Measurements from ENCODE around the gene CFAP44. TPM values are rescaled to one million over a fixed set of nuclear protein-coding genes. Genes with fewer than 3 reads are reported as not detected.

Gene CFAP44
- total RNA-seq, 6 experiments from 2014 or later, result 0.86 to 1.4 (median 1.0) TPM

GRCh38 chr3:113436809-113437208, 4.5 kb downstream of the CFAP44 start:
- Mint-ChIP-seq H3K4me3 (no peak overlapping the region), H3K36me3 (ENCODE audit: low read depth) (no peaks in the 10 kb centered on the region), H3K27ac (peak overlapping the region; percentile 67; the same call in 1 of the 2 replicates), H3K27me3 (ENCODE audit: insufficient read depth) (no peaks in the 10 kb centered on the region; the same call in 1 of the 2 replicates), H3K4me1 (ENCODE audit: low read depth) (peaks cover 10% of the 10 kb centered on the region), H3K9me3 (no peaks in the 10 kb centered on the region)
- DNase-seq, result peak; percentile 67
- TF ChIP-seq, protein P1, sequence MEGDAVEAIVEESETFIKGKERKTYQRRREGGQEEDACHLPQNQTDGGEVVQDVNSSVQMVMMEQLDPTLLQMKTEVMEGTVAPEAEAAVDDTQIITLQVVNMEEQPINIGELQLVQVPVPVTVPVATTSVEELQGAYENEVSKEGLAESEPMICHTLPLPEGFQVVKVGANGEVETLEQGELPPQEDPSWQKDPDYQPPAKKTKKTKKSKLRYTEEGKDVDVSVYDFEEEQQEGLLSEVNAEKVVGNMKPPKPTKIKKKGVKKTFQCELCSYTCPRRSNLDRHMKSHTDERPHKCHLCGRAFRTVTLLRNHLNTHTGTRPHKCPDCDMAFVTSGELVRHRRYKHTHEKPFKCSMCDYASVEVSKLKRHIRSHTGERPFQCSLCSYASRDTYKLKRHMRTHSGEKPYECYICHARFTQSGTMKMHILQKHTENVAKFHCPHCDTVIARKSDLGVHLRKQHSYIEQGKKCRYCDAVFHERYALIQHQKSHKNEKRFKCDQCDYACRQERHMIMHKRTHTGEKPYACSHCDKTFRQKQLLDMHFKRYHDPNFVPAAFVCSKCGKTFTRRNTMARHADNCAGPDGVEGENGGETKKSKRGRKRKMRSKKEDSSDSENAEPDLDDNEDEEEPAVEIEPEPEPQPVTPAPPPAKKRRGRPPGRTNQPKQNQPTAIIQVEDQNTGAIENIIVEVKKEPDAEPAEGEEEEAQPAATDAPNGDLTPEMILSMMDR (IDR thresholded peaks at IDR 0.05), result no peak

DNA sequence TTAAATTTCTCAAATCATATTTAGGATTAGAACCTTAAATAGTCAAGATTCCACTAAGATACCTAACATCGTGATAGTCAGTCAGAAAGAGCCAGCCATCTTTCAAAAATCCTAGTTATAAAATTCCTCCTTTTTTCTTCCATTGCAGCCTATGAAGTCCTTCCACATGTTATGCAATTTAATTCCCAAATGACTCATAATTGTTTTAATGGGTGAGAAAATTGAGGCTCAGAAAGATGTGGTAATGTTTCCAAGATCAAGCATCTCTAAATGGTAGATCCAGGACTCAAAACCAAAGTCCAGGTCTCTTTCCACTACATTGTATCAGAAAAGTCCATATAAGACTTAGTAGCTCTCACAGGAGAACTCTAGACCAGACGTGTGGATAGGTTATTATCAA, 9.5 kb downstream of the CFAP44 start:
- no peaks in the 10 kb centered on the region for H3K9me3 Mint-ChIP-seq
- H3K27me3 Mint-ChIP-seq (ENCODE audit: insufficient read depth), result no peaks in the 10 kb centered on the region

DNA sequence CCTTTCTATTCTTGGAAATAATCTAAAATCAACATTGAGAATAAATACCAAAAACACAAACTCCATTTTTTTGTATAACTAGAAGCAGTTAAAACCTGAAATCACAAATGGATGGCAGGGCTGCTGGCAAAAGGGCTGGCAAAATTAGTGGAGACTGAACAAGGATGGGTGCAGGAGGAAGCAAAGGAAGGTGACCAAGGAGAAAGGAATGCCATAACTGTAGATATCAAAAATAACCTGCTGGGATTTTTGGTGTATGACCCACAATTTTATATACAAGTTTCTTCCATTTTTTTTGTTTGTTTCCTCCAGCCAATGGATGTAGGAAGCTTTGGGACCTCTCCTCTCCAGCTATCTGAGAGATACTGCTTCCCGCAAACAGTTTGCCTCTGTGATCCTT, 12.7 kb downstream of the CFAP44 start:
- no peak overlapping the region for H3K27ac Mint-ChIP-seq
- no peaks in the 10 kb centered on the region for H3K27me3 Mint-ChIP-seq (ENCODE audit: insufficient read depth)
- peaks cover 10% of the 10 kb centered on the region for H3K9me3 Mint-ChIP-seq
- DNase-seq, result no peak
- TF ChIP-seq, protein P1 (IDR thresholded peaks at IDR 0.05), result no peak
- peaks cover 30% of the 10 kb centered on the region for H3K36me3 Mint-ChIP-seq (ENCODE audit: low read depth)
- H3K4me1 Mint-ChIP-seq (ENCODE audit: low read depth), result peaks cover 15% of the 10 kb centered on the region
- H3K4me3 Mint-ChIP-seq, result no peak overlapping the region

More for the DNA sequence above, 9.5 kb downstream of the CFAP44 start:
- H3K4me1 Mint-ChIP-seq (ENCODE audit: low read depth), result peaks cover 22% of the 10 kb centered on the region
- H3K36me3 Mint-ChIP-seq (ENCODE audit: low read depth), result peaks cover 5% of the 10 kb centered on the region
- TF ChIP-seq, protein P1 (IDR thresholded peaks at IDR 0.05), result no peak
- DNase-seq, result no peak
- no peak overlapping the region for H3K27ac Mint-ChIP-seq
- no peak overlapping the region for H3K4me3 Mint-ChIP-seq

- Mint-ChIP-seq H3K4me1 (ENCODE audit: low read depth) (peaks cover 11% of the 10 kb centered on the region), H3K27ac (no peak overlapping the region)
Observed at GRCh38 chr3:113423699-113424098, 17.6 kb downstream of the CFAP44 start.

GRCh38 chr3:113421082-113421481, 20.2 kb downstream of the CFAP44 start:
- H3K9me3 Mint-ChIP-seq, result peaks cover 4% of the 10 kb centered on the region; the same call in 1 of the 2 replicates
- TF ChIP-seq, protein P1 (IDR thresholded peaks at IDR 0.05), result no peak
- no peaks in the 10 kb centered on the region for H3K4me1 Mint-ChIP-seq (ENCODE audit: low read depth)
- peaks cover 25% of the 10 kb centered on the region for H3K36me3 Mint-ChIP-seq (ENCODE audit: low read depth)
- no peak overlapping the region for H3K27ac Mint-ChIP-seq
- no peak overlapping the region for H3K4me3 Mint-ChIP-seq
- no peak for DNase-seq
- H3K27me3 Mint-ChIP-seq (ENCODE audit: insufficient read depth), result no peaks in the 10 kb centered on the region

More at GRCh38 chr3:113423699-113424098, 17.6 kb downstream of the CFAP44 start:
- peaks cover 34% of the 10 kb centered on the region for H3K36me3 Mint-ChIP-seq (ENCODE audit: low read depth)
- no peak for DNase-seq
- TF ChIP-seq, protein P1 (IDR thresholded peaks at IDR 0.05), result no peak
- H3K9me3 Mint-ChIP-seq, result peaks cover 10% of the 10 kb centered on the region
- H3K27me3 Mint-ChIP-seq (ENCODE audit: insufficient read depth), result no peaks in the 10 kb centered on the region
- no peak overlapping the region for H3K4me3 Mint-ChIP-seq

DNA sequence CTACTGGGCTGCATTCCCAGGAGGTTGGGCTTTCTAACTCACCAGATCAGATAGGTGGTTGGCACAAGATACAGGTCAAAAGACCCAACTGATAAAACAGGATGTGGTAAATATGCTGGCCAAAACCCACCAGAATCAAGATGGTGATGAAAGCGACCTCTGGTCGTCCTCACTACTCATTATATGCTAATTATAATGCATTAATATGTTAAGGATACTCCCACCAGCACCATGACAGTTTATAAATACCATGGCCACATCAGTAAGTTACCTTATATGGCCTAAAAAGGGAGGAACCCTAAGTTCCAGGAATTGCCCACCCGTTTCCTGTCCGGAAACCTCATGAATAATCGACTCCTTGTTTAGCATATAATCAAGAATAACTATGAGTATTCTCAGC, 31.6 kb downstream of the CFAP44 start:
- peaks cover 30% of the 10 kb centered on the region for H3K9me3 Mint-ChIP-seq
- no peaks in the 10 kb centered on the region for H3K27me3 Mint-ChIP-seq (ENCODE audit: insufficient read depth)
- H3K4me3 Mint-ChIP-seq, result no peak overlapping the region
- peaks cover 13% of the 10 kb centered on the region for H3K4me1 Mint-ChIP-seq (ENCODE audit: low read depth)
- peaks cover 19% of the 10 kb centered on the region for H3K36me3 Mint-ChIP-seq (ENCODE audit: low read depth)
- no peak overlapping the region for H3K27ac Mint-ChIP-seq
- DNase-seq, result no peak
- TF ChIP-seq, protein P1 (IDR thresholded peaks at IDR 0.05), result no peak

Measured in HFFc6 (cell line).